Islet of Langerhans (tissue), 1 donor: ENCODE measurements around the gene CELF2.

Experiments
- FAIRE-seq: peaks from one replicate; lab custom pipeline; 2011; peaks lifted over from hg19 to GRCh38; lab: Jason Lieb, UNC

CELF2 gene

GRCh38 chr10:11058965-11059364, 41.3 kb downstream of the CELF2 start:
- no peak for FAIRE-seq

GRCh38 chr10:11063856-11064255, 46.2 kb downstream of the CELF2 start:
- FAIRE-seq = no peak

GRCh38 chr10:11064832-11065231, 47.2 kb downstream of the CELF2 start:
- FAIRE-seq = no peak

GRCh38 chr10:11065567-11065966, 47.9 kb downstream of the CELF2 start:
- FAIRE-seq = no peak

- FAIRE-seq = no peak
Observed at GRCh38 chr10:11066520-11066919, 48.8 kb downstream of the CELF2 start.

- no peak for FAIRE-seq
Observed at GRCh38 chr10:11068861-11069633, 51.4 kb downstream of the CELF2 start.

GRCh38 chr10:11073410-11073809, 55.7 kb downstream of the CELF2 start:
- FAIRE-seq = no peak

- no peak for FAIRE-seq
Observed at GRCh38 chr10:11074536-11075267, 57.0 kb downstream of the CELF2 start.

GRCh38 chr10:11076221-11076620, 58.5 kb downstream of the CELF2 start:
- FAIRE-seq = no peak

- FAIRE-seq = no peak
Observed at GRCh38 chr10:11080564-11080984, 62.9 kb downstream of the CELF2 start.

GRCh38 chr10:11081408-11081807, 63.7 kb downstream of the CELF2 start:
- no peak for FAIRE-seq

GRCh38 chr10:11082526-11082925, 64.9 kb downstream of the CELF2 start:
- no peak for FAIRE-seq

- no peak for FAIRE-seq
Observed at GRCh38 chr10:11083051-11083450, 65.4 kb downstream of the CELF2 start.

- FAIRE-seq = no peak
Observed at GRCh38 chr10:11085545-11085944, 67.9 kb downstream of the CELF2 start.

GRCh38 chr10:11086177-11086840, 68.6 kb downstream of the CELF2 start:
- FAIRE-seq = no peak

- FAIRE-seq = no peak
Observed at GRCh38 chr10:11087372-11087771, 69.7 kb downstream of the CELF2 start.

GRCh38 chr10:11088709-11089108, 71.0 kb downstream of the CELF2 start:
- FAIRE-seq = no peak

GRCh38 chr10:11089272-11089671, 71.6 kb downstream of the CELF2 start:
- no peak for FAIRE-seq

- no peak for FAIRE-seq
Observed at GRCh38 chr10:11091517-11092102, 73.9 kb downstream of the CELF2 start.

- no peak for FAIRE-seq
Observed at GRCh38 chr10:11093771-11094736, 76.4 kb downstream of the CELF2 start.

GRCh38 chr10:11095374-11095801, 77.7 kb downstream of the CELF2 start:
- FAIRE-seq = no peak

- no peak for FAIRE-seq
Observed at GRCh38 chr10:11096422-11096821, 78.8 kb downstream of the CELF2 start.
